Calu3 (cell line): ENCODE results near the gene SIX4. TPM values are rescaled to one million over a fixed set of nuclear protein-coding genes. Genes with fewer than 3 reads are reported as not detected.

Experiments used
- BruUV-seq: library from RNA; stranded (reverse); fragments of 400-500 nt; replicated peaks from 2 replicates; lab custom pipeline; 2021; lab: Mats Ljungman, UMichigan
- CTCF ChIA-PET: fragments of 300-600 bp; sonication (Branson Sonifier 250); formaldehyde crosslinking; loops from one replicate; lab custom pipeline; 2022; ENCODE audit warnings: antibody characterized with exemption; lab: Charles Lee
- DNase-seq: peaks from one replicate; pipeline ENCODE4 v3.0.0; 2022
- H3K27ac Mint-ChIP-seq: one replicate; pipeline ENCODE4 v1.8.0; 2022; ENCODE audit warnings: mixed read lengths; ENCODE audit not compliant: unreplicated experiment
- H3K27me3 Mint-ChIP-seq: one replicate; pipeline ENCODE4 v1.8.0; 2022; ENCODE audit warnings: mixed read lengths; ENCODE audit not compliant: unreplicated experiment
- H3K36me3 Mint-ChIP-seq: one replicate; pipeline ENCODE4 v1.8.0; 2022; ENCODE audit warnings: mild to moderate bottlenecking, moderate library complexity, mixed read lengths; ENCODE audit not compliant: insufficient read depth, unreplicated experiment
- H3K4me1 Mint-ChIP-seq: one replicate; pipeline ENCODE4 v1.8.0; 2022; ENCODE audit warnings: mild to moderate bottlenecking, low read depth, mixed read lengths; ENCODE audit not compliant: unreplicated experiment
- H3K4me3 Mint-ChIP-seq: one replicate; pipeline ENCODE4 v1.8.0; 2022; ENCODE audit warnings: mild to moderate bottlenecking, low read depth, moderate library complexity, mixed read lengths; ENCODE audit not compliant: unreplicated experiment
- H3K9me3 Mint-ChIP-seq: one replicate; pipeline ENCODE4 v1.8.0; 2022; ENCODE audit warnings: low read depth, mixed read lengths; ENCODE audit not compliant: unreplicated experiment
- CTCF ChIP-seq: fragments of 200-600 bp; IDR thresholded peaks from one replicate; pipeline ENCODE4 v1.8.0; 2022; ENCODE audit warnings: antibody characterized with exemption; ENCODE audit not compliant: unreplicated experiment
- intact Hi-C: fragments of 100-400 bp; cut with micrococcal nuclease; formaldehyde crosslinking; loops from one replicate; pipeline ENCODE4 v1.10.0; 2022; ENCODE audit not compliant: unreplicated experiment
- total RNA-seq: library from RNA; stranded (reverse); gene quantifications from 2 replicates; pipeline ENCODE4 v1.2.3, GENCODE V29; 2022

The SIX4 gene
- total RNA-seq, 1 experiment from 2014 or later, result 20.9 TPM

GRCh38 chr14:60668431-60669112, 55.6 kb downstream of the SIX4 start:
- TF ChIP-seq CTCF, result no peak
- H3K27me3 Mint-ChIP-seq, result no peaks in the 10 kb centered on the region
- H3K9me3 Mint-ChIP-seq, result no peaks in the 10 kb centered on the region
- H3K4me1 Mint-ChIP-seq, result no peaks in the 10 kb centered on the region
- no peak overlapping the region for H3K4me3 Mint-ChIP-seq
- intact Hi-C loops, result no loop called here
- no peak for DNase-seq
- H3K36me3 Mint-ChIP-seq, result no peaks in the 10 kb centered on the region
- no TSS peak for BruUV-seq
- CTCF ChIA-PET, result no interaction called here
- H3K27ac Mint-ChIP-seq, result no peak overlapping the region

GRCh38 chr14:60665177-60665550, 59.0 kb downstream of the SIX4 start:
- H3K4me1 Mint-ChIP-seq, result no peaks in the 10 kb centered on the region

DNA sequence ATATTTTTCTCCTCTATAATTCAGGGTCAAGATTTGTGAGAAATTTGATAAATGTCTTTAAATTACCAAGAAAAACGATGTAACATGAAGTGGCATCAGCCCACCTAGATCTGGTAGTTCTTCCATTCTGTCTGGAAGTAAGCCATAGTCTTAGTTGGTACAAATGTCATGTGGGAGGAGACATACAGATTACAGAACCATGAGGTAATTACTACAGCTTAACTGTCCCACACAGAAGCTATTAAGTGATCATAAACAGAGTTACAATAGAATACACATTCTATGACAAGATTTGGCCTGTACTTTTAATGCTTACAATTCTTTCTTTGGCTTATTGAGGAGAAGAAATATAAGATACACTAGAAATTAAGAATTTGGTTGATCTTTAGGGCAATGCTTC, 61.2 kb downstream of the SIX4 start:
- intact Hi-C loops, result no loop called here
- no peak for TF ChIP-seq CTCF
- Mint-ChIP-seq H3K27me3 (no peaks in the 10 kb centered on the region), H3K9me3 (no peaks in the 10 kb centered on the region), H3K4me1 (no peaks in the 10 kb centered on the region), H3K36me3 (peaks cover under 1% of the 10 kb centered on the region), H3K27ac (no peak overlapping the region), H3K4me3 (no peak overlapping the region)
- no TSS peak for BruUV-seq
- DNase-seq, result no peak
- CTCF ChIA-PET, result no interaction called here

More at GRCh38 chr14:60665177-60665550, 59.0 kb downstream of the SIX4 start:
- no TSS peak for BruUV-seq
- no peaks in the 10 kb centered on the region for H3K27me3 Mint-ChIP-seq
- H3K27ac Mint-ChIP-seq, result no peak overlapping the region
- DNase-seq, result no peak
- TF ChIP-seq CTCF, result no peak
- CTCF ChIA-PET, result interaction anchor here (0.6 to 0.9 kb wide), 2 partner anchors 335 to 615 kb away, joined by 3 to 5 read pairs; no protein-coding TSS in a partner anchor
- intact Hi-C loops, result no loop called here
- no peaks in the 10 kb centered on the region for H3K9me3 Mint-ChIP-seq
- H3K36me3 Mint-ChIP-seq, result no peaks in the 10 kb centered on the region
- no peak overlapping the region for H3K4me3 Mint-ChIP-seq

DNA sequence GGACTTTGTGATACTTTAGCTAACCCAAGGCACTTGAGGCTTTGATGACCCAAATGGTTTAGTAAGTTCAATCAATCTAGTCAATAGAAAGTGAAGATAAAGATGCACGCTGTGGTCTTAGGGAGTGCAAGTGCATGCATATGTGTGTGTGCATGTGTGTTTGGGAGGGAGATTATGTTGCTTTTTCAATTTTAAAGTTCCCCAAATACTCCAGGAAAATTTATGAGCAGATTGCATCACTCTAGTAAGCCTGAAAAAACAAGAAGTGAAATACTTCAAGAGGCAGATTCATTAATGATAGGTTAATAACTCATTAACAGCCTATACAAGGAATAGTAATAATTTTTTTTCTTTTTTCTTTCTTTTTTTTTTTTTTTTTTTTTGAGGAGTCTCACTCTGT, 62.4 kb downstream of the SIX4 start:
- TF ChIP-seq CTCF, result no peak
- Mint-ChIP-seq H3K27ac (no peak overlapping the region), H3K9me3 (no peaks in the 10 kb centered on the region), H3K27me3 (no peaks in the 10 kb centered on the region), H3K36me3 (peaks cover 13% of the 10 kb centered on the region), H3K4me3 (no peak overlapping the region), H3K4me1 (no peaks in the 10 kb centered on the region)
- no TSS peak for BruUV-seq
- intact Hi-C loops, result no loop called here
- CTCF ChIA-PET, result interaction anchor here (0.7 kb wide), 1 partner anchor 132 kb away, joined by 4 read pairs; no protein-coding TSS in a partner anchor
- DNase-seq, result no peak

Other genes with a start within 250 kb of the SIX4 start
- gene C14orf39, start 238.3 kb downstream of the SIX4 start, total RNA-seq, result not detected in 2 replicates
- not detected in 2 replicates for gene SIX6, start 215.2 kb downstream of the SIX4 start, total RNA-seq
- 4.6 and 6.7 TPM in 2 replicates for gene SIX1, start 74.9 kb downstream of the SIX4 start, total RNA-seq
- gene MNAT1, start 10.4 kb upstream of the SIX4 start, total RNA-seq, result 44.6 and 48.0 TPM in 2 replicates